Naive thymus-derived CD4-positive, alpha-beta T cell (primary cell): Measurements from ENCODE around the gene NELL2. TPM values are rescaled to one million over a fixed set of nuclear protein-coding genes. Genes with fewer than 3 reads are reported as not detected.
"Not testable (repeated sequence)": the region's sequence is repeated elsewhere in the genome, so short reads cannot be mapped to it uniquely, and the experiment has no call there.

Experiments used
- ATAC-seq: fragments of 150-1000 bp; cut with Tn5 transposase; 2 replicates; pipeline ENCODE4 v1.10.0; 2021; ENCODE audit warnings: mild to moderate bottlenecking, moderate library complexity
- CTCF ChIA-PET: fragments of 350-600 bp; sonication (Branson Sonifier 250); formaldehyde crosslinking; loops from one replicate; lab custom pipeline; 2021; ENCODE audit warnings: antibody characterized with exemption; lab: Charles Lee
- POLR2A ChIA-PET: fragments of 350-600 bp; sonication (Branson Sonifier 250); formaldehyde crosslinking; loops from one replicate; lab custom pipeline; 2021; ENCODE audit warnings: antibody characterized with exemption, inconsistent platforms; lab: Charles Lee
- DNase-seq, 9 donors: peaks; one replicate each; pipeline versions ENCODE4 v3.0.0 to v3.0.0-alpha.2; 2020 to 2022; ENCODE audit warnings: mixed read lengths in 1 of 9
- H3K27ac ChIP-seq: one replicate; pipeline ENCODE4 v1.7.0; 2013; ENCODE audit warnings: mild to moderate bottlenecking, low read depth, low read length, moderate library complexity
- H3K27me3 ChIP-seq, 2 donors: one replicate each; pipeline ENCODE4 v1.7.0; 2013; ENCODE audit warnings: low read length in 2 of 2, mild to moderate bottlenecking in 2 of 2, moderate library complexity in 2 of 2; ENCODE audit not compliant: control insufficient read depth in 2 of 2, insufficient read depth in 2 of 2
- H3K36me3 ChIP-seq, 3 experiments: 1 replicate in 2 of 3; 2 replicates in 1 of 3; pipeline ENCODE4 v1.7.0; 2013; ENCODE audit warnings: low read length in 3 of 3, mild to moderate bottlenecking in 3 of 3, moderate library complexity in 1 of 3; ENCODE audit not compliant: insufficient read depth in 3 of 3, control insufficient read depth in 2 of 3
- H3K4me1 ChIP-seq, 2 donors: one replicate each; pipeline ENCODE4 v1.7.0; 2013; ENCODE audit warnings: low read length in 2 of 2, mild to moderate bottlenecking in 2 of 2, moderate library complexity in 1 of 2; ENCODE audit not compliant: control insufficient read depth in 2 of 2, insufficient read depth in 2 of 2
- H3K4me3 ChIP-seq: 2 replicates; pipeline ENCODE4 v1.7.0; 2013; ENCODE audit warnings: mild to moderate bottlenecking, low read length
- H3K9me3 ChIP-seq, 3 experiments: 1 replicate in 2 of 3; 2 replicates in 1 of 3; pipeline ENCODE4 v1.7.0; 2013; ENCODE audit warnings: low read length in 3 of 3; ENCODE audit not compliant: control insufficient read depth in 2 of 3
- H3K27ac Mint-ChIP-seq, 9 donors: one replicate each; pipeline ENCODE4 v1.8.0; 2020 to 2022; ENCODE audit warnings: mixed read lengths in 9 of 9, mild to moderate bottlenecking in 8 of 9, moderate library complexity in 5 of 9, inconsistent platforms in 2 of 9
- H3K27me3 Mint-ChIP-seq, 5 donors: one replicate each; pipeline ENCODE4 v1.8.0; 2021 to 2022; ENCODE audit warnings: mixed read lengths in 5 of 5, mild to moderate bottlenecking in 1 of 5
- H3K36me3 Mint-ChIP-seq, 5 donors: one replicate each; pipeline ENCODE4 v1.8.0; 2020 to 2022; ENCODE audit warnings: mixed read lengths in 5 of 5, mild to moderate bottlenecking in 3 of 5, inconsistent platforms in 1 of 5
- H3K4me1 Mint-ChIP-seq, 7 donors: one replicate each; pipeline ENCODE4 v1.8.0; 2020 to 2022; ENCODE audit warnings: mixed read lengths in 7 of 7, mild to moderate bottlenecking in 3 of 7, inconsistent platforms in 1 of 7
- H3K4me3 Mint-ChIP-seq, 10 donors: one replicate each; pipeline ENCODE4 v1.8.0; 2020 to 2022; ENCODE audit warnings: mild to moderate bottlenecking in 10 of 10, mixed read lengths in 10 of 10, moderate library complexity in 6 of 10, inconsistent platforms in 2 of 10
- H3K9me3 Mint-ChIP-seq, 11 donors: one replicate each; pipeline ENCODE4 v1.8.0; 2020 to 2022; ENCODE audit warnings: mixed read lengths in 11 of 11, mild to moderate bottlenecking in 4 of 11, inconsistent platforms in 1 of 11, moderate library complexity in 1 of 11
- intact Hi-C, 2 donors: fragments of 100-400 bp; cut with micrococcal nuclease; formaldehyde crosslinking; loops; one replicate each; pipeline ENCODE4 v1.15.1; 2023
- polyA plus RNA-seq, 2 donors: library from polyadenylated mRNA; unstranded; fragments of 300-500 nt; fragmentation: Illumina TruSeq; gene quantifications; one replicate each; pipeline ENCODE4 v1.2.3, GENCODE V29; 2021
- total RNA-seq, 6 experiments: library from RNA in 5 of 6; stranded (reverse) in 5 of 6; gene quantifications; 1 replicate in 5 of 6; 2 replicates in 1 of 6; pipeline ENCODE4 v1.2.3 and lab custom pipeline; 2021 to 2026

Gene NELL2
- total and polyA plus RNA-seq, 7 experiments from 2014 or later = 60.9 to 414 (median 228) TPM

- H3K36me3 Mint-ChIP-seq = peaks cover 0 to 21% (median 15%) of the 10 kb centered on the region in 5 donors
- peak; percentile 92 for ATAC-seq
- DNase-seq = peak in 7 of 9 donors; percentile 44 to 82 (median 72)
- peak overlapping the region; percentile 74 for H3K27ac ChIP-seq
- intact Hi-C loops = loop anchor here (1.0 kb wide), 4 partner anchors 12 to 44 kb away; no protein-coding TSS in a partner anchor
- no peaks in the 10 kb centered on the region for H3K9me3 ChIP-seq
- H3K4me1 Mint-ChIP-seq = peaks cover 13 to 85% (median 66%) of the 10 kb centered on the region in 7 donors
- CTCF ChIA-PET = interaction anchor here (0.7 to 2.8 kb wide), 8 partner anchors 13 to 46 kb away, joined by 3 to 17 read pairs (median 4); no protein-coding TSS in a partner anchor
- peak overlapping the region; percentile 31 for H3K4me3 ChIP-seq
- peaks cover 28 to 36% of the 10 kb centered on the region in 2 donors for H3K4me1 ChIP-seq
- H3K36me3 ChIP-seq = no peaks in the 10 kb centered on the region
- peak overlapping the region; percentile 84 to 99 (median 92) for H3K27ac Mint-ChIP-seq
- no peaks in the 10 kb centered on the region for H3K27me3 Mint-ChIP-seq
- peaks cover 0 to 10% (median 0%) of the 10 kb centered on the region in 11 donors for H3K9me3 Mint-ChIP-seq
- H3K4me3 Mint-ChIP-seq = peak overlapping the region; percentile 56 to 81 (median 76)
- H3K27me3 ChIP-seq = no peaks in the 10 kb centered on the region
- POLR2A ChIA-PET = interaction anchor here (0.7 to 8.4 kb wide), 13 partner anchors 8 to 123 kb away, joined by 3 to 81 read pairs (median 5); partner anchors contain the start of gene NELL2
These were observed 48.2 kb downstream of the NELL2 start for GRCh38 chr12:44827832-44828438.

GRCh38 chr12:44821702-44822101 is 54.4 kb downstream of the NELL2 start:
- H3K27me3 ChIP-seq, intact Hi-C loops, H3K36me3 ChIP-seq, H3K27me3 Mint-ChIP-seq, H3K27ac ChIP-seq, H3K9me3 ChIP-seq, H3K9me3 Mint-ChIP-seq, DNase-seq, H3K4me3 ChIP-seq, H3K4me3 Mint-ChIP-seq, ATAC-seq: not testable (repeated sequence)
- ChIA-PET CTCF (interaction anchor here (1.1 kb wide), 1 partner anchor 51 kb away, joined by 3 read pairs; no protein-coding TSS in a partner anchor), POLR2A (interaction anchor here (0.6 to 2.4 kb wide), 4 partner anchors 9 to 68 kb away, joined by 3 to 9 read pairs (median 4); partner anchors contain the start of gene NELL2)
- peaks cover 0 to 19% (median 14%) of the 10 kb centered on the region in 5 donors for H3K36me3 Mint-ChIP-seq
- H3K27ac Mint-ChIP-seq = peak overlapping the region in 1 of 9 donors; percentile 67
- peaks cover 14 to 16% of the 10 kb centered on the region in 2 donors for H3K4me1 ChIP-seq
- H3K4me1 Mint-ChIP-seq = peaks cover 11 to 78% (median 61%) of the 10 kb centered on the region in 7 donors

DNA sequence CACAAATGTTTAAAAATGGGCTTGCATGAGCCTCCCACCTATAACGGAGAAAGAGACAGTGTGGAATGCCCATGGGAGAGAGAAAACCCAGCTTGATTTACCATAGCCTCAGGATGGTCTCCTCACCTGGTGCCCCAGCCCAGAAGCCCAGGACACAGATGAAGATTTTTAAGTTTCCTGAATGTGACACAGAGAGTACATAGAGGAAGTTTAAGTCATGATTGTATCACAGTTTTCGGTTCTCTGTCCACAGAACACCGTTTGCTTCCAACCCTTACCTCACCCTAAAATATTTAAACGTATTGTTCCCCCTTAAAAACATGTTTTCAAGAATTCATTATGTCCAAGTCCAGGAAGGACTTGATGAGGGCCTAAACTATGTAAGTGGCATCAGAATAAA is 56.2 kb downstream of the NELL2 start:
- H3K9me3 ChIP-seq = no peaks in the 10 kb centered on the region
- H3K27me3 Mint-ChIP-seq = no peaks in the 10 kb centered on the region
- peaks cover 11 to 87% (median 65%) of the 10 kb centered on the region in 7 donors for H3K4me1 Mint-ChIP-seq
- H3K9me3 Mint-ChIP-seq = peaks cover 0 to 7% (median 0%) of the 10 kb centered on the region in 11 donors
- H3K4me1 ChIP-seq = peaks cover 16 to 20% of the 10 kb centered on the region in 2 donors
- peaks cover 0 to 21% (median 15%) of the 10 kb centered on the region in 5 donors for H3K36me3 Mint-ChIP-seq
- POLR2A ChIA-PET = interaction anchor here (1.0 to 2.1 kb wide), 2 partner anchors 8 to 13 kb away, joined by 3 to 5 read pairs; no protein-coding TSS in a partner anchor
- intact Hi-C loops = no loop called here
- ATAC-seq (no peak), DNase-seq (no peak)
- H3K27me3 ChIP-seq = no peaks in the 10 kb centered on the region
- H3K4me3 ChIP-seq = no peak overlapping the region
- no peaks in the 10 kb centered on the region for H3K36me3 ChIP-seq
- CTCF ChIA-PET = no interaction called here
- no peak overlapping the region for H3K27ac ChIP-seq
- H3K27ac Mint-ChIP-seq = peak overlapping the region; percentile 44 to 96 (median 79)
- peak overlapping the region in 7 of 10 donors; percentile 17 to 62 (median 44) for H3K4me3 Mint-ChIP-seq

DNA sequence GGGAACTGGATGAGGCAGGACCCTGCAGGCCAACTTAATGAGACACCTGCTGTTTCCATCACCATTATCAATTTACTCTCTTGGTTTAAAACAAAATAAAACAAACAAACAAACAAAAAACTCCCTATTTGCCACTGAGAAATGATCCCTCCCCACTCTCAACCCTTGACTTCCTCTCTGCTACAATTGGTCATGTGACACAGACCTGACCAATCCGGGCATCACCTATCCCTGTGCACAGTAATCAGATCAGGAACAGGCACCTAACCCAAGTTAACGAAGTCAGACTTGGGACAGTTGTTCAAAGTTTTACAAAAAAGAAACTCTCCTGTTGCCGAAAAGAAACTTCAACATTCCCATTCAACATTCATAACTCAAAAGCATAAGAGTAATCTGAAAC is 58.4 kb downstream of the NELL2 start:
- H3K4me1 Mint-ChIP-seq = peaks cover 13 to 84% (median 64%) of the 10 kb centered on the region in 7 donors
- H3K27me3 Mint-ChIP-seq = no peaks in the 10 kb centered on the region
- Histone ChIP-seq H3K4me1 (peaks cover 17 to 24% of the 10 kb centered on the region in 2 donors), H3K9me3 (no peaks in the 10 kb centered on the region), H3K36me3 (no peaks in the 10 kb centered on the region), H3K27me3 (no peaks in the 10 kb centered on the region), H3K27ac (no peak overlapping the region), H3K4me3 (no peak overlapping the region)
- POLR2A ChIA-PET = interaction anchor here (1.5 kb wide), 1 partner anchor 9 kb away, joined by 5 read pairs; no protein-coding TSS in a partner anchor
- no peak for ATAC-seq
- peaks cover 0 to 23% (median 15%) of the 10 kb centered on the region in 5 donors for H3K36me3 Mint-ChIP-seq
- H3K9me3 Mint-ChIP-seq = peaks cover 0 to 7% (median 0%) of the 10 kb centered on the region in 11 donors
- H3K27ac Mint-ChIP-seq = peak overlapping the region in 8 of 9 donors; percentile 5 to 91 (median 37)
- CTCF ChIA-PET = no interaction called here
- H3K4me3 Mint-ChIP-seq = peak overlapping the region in 3 of 10 donors; percentile 9 to 39 (median 28)
- no peak for DNase-seq
- intact Hi-C loops = loop anchor here in 1 of 2 donors (2.0 kb wide), 1 partner anchor 31 kb away; no protein-coding TSS in a partner anchor

DNA sequence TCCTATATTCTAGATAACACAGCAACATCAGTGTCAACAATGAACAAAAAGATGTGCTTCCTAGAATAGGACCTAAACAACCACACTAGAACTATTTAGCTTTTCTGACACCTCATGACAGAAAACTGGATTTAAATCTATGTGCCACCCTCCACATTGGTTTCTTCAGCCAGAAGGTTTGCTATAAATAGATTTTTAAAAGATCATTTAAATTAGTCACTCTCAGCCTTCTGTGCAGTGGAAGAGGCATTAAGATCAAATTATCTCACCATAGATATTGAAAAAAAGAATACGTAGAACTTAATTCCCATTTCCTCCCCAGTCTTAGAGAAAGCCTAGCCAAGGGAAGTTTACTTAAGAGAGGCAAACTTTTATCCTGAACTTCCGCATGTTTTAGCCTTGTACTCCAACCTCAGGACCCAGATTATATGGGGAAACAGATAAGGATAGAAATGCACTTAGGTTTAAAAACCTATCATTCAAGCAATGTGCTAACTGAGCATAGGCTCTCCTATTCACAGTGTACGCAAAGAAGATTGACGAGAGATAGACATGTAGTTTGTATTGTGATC is 59.6 kb downstream of the NELL2 start:
- H3K36me3 ChIP-seq = no peaks in the 10 kb centered on the region
- no peak for ATAC-seq
- POLR2A ChIA-PET = interaction anchor here (1.1 to 2.1 kb wide), 5 partner anchors 11 to 61 kb away, joined by 3 to 7 read pairs (median 4); no protein-coding TSS in a partner anchor
- H3K4me1 Mint-ChIP-seq = peaks cover 13 to 90% (median 68%) of the 10 kb centered on the region in 7 donors
- peak overlapping the region in 6 of 9 donors; percentile 3 to 91 (median 30) for H3K27ac Mint-ChIP-seq
- H3K4me1 ChIP-seq = peaks cover 22 to 25% of the 10 kb centered on the region in 2 donors
- H3K9me3 ChIP-seq = no peaks in the 10 kb centered on the region
- H3K27me3 Mint-ChIP-seq = no peaks in the 10 kb centered on the region
- H3K36me3 Mint-ChIP-seq = peaks cover 0 to 23% (median 15%) of the 10 kb centered on the region in 5 donors
- no peak overlapping the region for H3K27ac ChIP-seq
- peaks cover 0 to 7% (median 0%) of the 10 kb centered on the region in 11 donors for H3K9me3 Mint-ChIP-seq
- intact Hi-C loops = loop anchor here (1.0 to 2.0 kb wide), 2 partner anchors 12 to 32 kb away; no protein-coding TSS in a partner anchor
- no peak for DNase-seq
- CTCF ChIA-PET = interaction anchor here (1.0 to 2.6 kb wide), 3 partner anchors 55 to 59 kb away, joined by 8 to 13 read pairs (median 10); partner anchors contain the start of gene NELL2
- H3K4me3 ChIP-seq = no peak overlapping the region
- H3K4me3 Mint-ChIP-seq = peak overlapping the region in 5 of 10 donors; percentile 1 to 46 (median 39)
- no peaks in the 10 kb centered on the region for H3K27me3 ChIP-seq

GRCh38 chr12:44812062-44812461 is 64.1 kb downstream of the NELL2 start:
- no peak overlapping the region for H3K27ac ChIP-seq
- H3K4me3 ChIP-seq = no peak overlapping the region
- Mint-ChIP-seq H3K9me3 (no peaks in the 10 kb centered on the region), H3K4me1 (peaks cover 8 to 50% (median 38%) of the 10 kb centered on the region in 7 donors), H3K27ac (peak overlapping the region in 6 of 9 donors; percentile 21 to 77 (median 41)), H3K4me3 (peak overlapping the region in 3 of 10 donors; percentile 14 to 38 (median 34)), H3K36me3 (peaks cover 0 to 15% (median 11%) of the 10 kb centered on the region in 5 donors), H3K27me3 (no peaks in the 10 kb centered on the region)
- H3K36me3 ChIP-seq = no peaks in the 10 kb centered on the region
- peak; percentile 79 for ATAC-seq
- ChIA-PET CTCF (interaction anchor here (0.6 to 4.8 kb wide), 17 partner anchors 10 to 796 kb away, joined by 3 to 99 read pairs (median 5); partner anchors contain the start of gene NELL2), POLR2A (interaction anchor here (1.0 to 2.2 kb wide), 10 partner anchors 13 to 66 kb away, joined by 3 to 24 read pairs (median 6); partner anchors contain the start of gene NELL2)
- no peaks in the 10 kb centered on the region for H3K9me3 ChIP-seq
- DNase-seq = peak in 7 of 9 donors; percentile 42 to 65 (median 60)
- no peaks in the 10 kb centered on the region for H3K27me3 ChIP-seq
- peaks cover 14 to 15% of the 10 kb centered on the region in 2 donors for H3K4me1 ChIP-seq
- intact Hi-C loops = loop anchor here (1.0 to 5.0 kb wide), 8 partner anchors 16 to 795 kb away; no protein-coding TSS in a partner anchor
